PFSK-1 (cell line): ENCODE measurements around the gene CD80.

ENCODE experiments used
- FOXP2 ChIP-seq: optimal IDR thresholded peaks from 2 replicates; pipeline ENCODE3; 2011; ENCODE audit warnings: borderline replicate concordance, control low read depth, inconsistent platforms; ENCODE audit not compliant: insufficient read depth; ENCODE audit errors: extremely low read length, extremely low read depth
- POLR2AphosphoS5 ChIP-seq: IDR thresholded peaks from 2 replicates; pipeline ENCODE4 v1.6.1; 2012; ENCODE audit warnings: low read depth, mild to moderate bottlenecking, control low read depth, low read length, moderate library complexity
- REST ChIP-seq, 2 experiments: IDR thresholded peaks; 2 replicates each; pipeline versions ENCODE4 v1.6.1 to v1.8.0; 2011 to 2012; ENCODE audit warnings: low read depth in 2 of 2, low read length in 2 of 2, control low read depth in 1 of 2, inconsistent platforms in 1 of 2, mild to moderate bottlenecking in 1 of 2, moderate library complexity in 1 of 2; ENCODE audit not compliant: insufficient read depth in 1 of 2
- TAF1 ChIP-seq: IDR thresholded peaks from 2 replicates; pipeline ENCODE4 v1.6.1; 2012; ENCODE audit warnings: low read length, control low read depth, borderline replicate concordance; ENCODE audit not compliant: insufficient read depth

DNA sequence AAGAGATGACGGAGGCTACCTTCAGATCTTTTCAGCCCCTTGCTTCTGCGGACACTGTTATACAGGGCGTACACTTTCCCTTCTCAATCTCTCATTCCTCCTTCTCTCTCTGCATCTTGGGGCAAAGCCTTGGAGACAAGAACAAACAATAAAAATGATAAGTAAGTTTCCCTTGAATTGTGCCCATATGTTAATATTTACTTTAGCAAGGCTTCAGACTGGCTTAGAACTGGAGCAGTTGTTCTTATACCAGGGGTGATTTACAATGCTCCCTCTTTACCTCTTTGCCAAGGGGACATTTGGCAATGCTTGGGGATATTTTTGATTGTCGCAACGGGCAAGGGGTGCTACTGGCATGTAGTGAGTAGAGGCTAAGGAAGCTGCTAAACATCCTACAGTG is 31.7 kb downstream of the CD80 start:
- TF ChIP-seq POLR2AphosphoS5 = no peak
- no peak for TF ChIP-seq TAF1
- TF ChIP-seq REST (IDR thresholded peaks at IDR 0.05; ENCODE audit: insufficient read depth in 1 of 2, low read depth in 2 of 2, low read length in 2 of 2) = no peak
- TF ChIP-seq FOXP2 = no peak
